NCI-H1436 treated with DMSO at 0.1 percent for 48 hours (cell line): ENCODE data around the gene CALCR.

Source experiments
- DNase-seq: peaks from one replicate; lab custom pipeline; 2025; lab: John Stamatoyannopoulos, UW

Gene CALCR

DNA sequence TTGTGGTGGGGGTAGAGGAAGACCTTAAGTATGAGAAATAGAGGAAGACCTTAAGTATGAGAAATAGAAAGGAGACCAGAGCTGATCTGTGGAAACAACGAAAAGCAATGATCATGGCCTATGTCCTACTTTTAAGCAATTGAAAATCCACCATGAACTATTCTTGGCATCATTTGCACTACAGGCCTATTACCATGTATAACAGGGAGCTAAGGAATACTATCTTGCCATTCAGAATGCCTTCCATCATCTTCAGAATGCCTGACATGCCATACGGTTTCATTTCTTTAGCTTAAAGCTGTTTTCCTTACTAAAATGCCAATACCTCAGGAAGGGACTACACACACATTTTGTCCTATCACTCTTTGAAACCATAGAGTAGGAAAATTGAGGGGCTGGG, 127.0 kb downstream of the CALCR start:
- no peak for DNase-seq

GRCh38 chr7:93442478-93443224, 131.9 kb downstream of the CALCR start:
- DNase-seq, result no peak

DNA sequence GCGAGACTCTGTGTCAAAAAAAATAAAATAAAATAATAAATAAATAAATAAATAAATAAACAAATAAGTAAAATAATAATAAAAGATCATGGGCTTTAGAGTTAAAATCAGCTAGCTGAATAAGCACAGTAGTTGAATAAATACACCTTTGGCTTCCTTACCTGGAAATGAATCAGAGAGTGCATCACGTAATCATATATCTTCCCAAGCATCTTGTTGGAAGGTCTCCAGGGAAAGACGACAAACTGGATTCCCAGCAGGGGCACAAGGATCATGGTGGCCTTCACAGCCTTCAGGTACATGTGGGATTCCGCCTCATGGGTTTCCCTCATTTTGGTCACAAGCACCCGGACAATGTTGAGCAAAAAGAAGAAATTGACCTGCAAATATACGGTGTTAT, 138.7 kb downstream of the CALCR start:
- no peak for DNase-seq

- no peak for DNase-seq
Observed at GRCh38 chr7:93432130-93432529, 142.4 kb downstream of the CALCR start.

- no peak for DNase-seq
Observed at GRCh38 chr7:93430917-93431588, 143.5 kb downstream of the CALCR start.

GRCh38 chr7:93429563-93429962, 145.0 kb downstream of the CALCR start:
- DNase-seq, result no peak

- no peak for DNase-seq
Observed at GRCh38 chr7:93427107-93427506, 147.4 kb downstream of the CALCR start.

- no peak for DNase-seq
Observed at GRCh38 chr7:93426155-93426696, 148.3 kb downstream of the CALCR start.

DNA sequence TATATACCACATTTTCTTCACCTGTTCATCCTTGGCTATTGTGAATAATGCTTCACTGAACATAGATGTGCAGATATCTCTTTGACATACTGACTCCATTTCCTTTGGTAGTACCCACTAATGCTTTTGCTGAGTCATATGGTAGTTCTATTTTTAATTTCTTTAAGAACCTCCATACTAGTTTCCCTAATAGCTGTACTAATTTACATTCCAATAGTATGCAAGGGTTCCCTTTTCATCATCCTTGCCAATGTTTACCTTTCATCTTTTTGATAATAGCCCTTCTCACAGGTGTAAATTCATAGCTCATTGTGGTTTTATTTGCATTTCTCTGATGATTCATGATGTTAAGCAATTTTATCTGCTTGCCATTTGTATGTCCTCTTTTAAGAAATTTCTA, 159.9 kb downstream of the CALCR start:
- no peak for DNase-seq

DNA sequence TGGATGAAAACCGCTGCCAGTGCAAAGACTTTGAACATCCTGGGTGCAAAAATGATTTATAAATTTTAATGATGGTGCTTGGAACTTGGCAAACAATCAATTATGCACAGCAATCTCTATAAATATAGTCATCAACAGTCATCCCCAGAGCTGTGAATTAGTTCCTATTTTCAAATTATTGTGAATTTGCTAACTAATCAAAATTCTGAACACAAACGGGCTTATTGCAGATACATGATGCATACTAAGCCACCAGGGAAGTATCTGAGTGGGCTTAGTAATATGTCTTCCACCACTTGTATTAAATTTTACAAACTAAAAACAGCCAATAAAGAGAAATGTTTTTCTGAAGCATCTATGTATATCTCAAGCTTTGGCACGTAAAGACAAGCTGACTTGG, 165.2 kb downstream of the CALCR start:
- DNase-seq, result no peak

- no peak for DNase-seq
Observed at GRCh38 chr7:93407239-93407638, 167.3 kb downstream of the CALCR start.

- no peak for DNase-seq
Observed at GRCh38 chr7:93402944-93403343, 171.6 kb downstream of the CALCR start.

- no peak for DNase-seq
Observed at GRCh38 chr7:93399642-93400041, 174.9 kb downstream of the CALCR start.

DNA sequence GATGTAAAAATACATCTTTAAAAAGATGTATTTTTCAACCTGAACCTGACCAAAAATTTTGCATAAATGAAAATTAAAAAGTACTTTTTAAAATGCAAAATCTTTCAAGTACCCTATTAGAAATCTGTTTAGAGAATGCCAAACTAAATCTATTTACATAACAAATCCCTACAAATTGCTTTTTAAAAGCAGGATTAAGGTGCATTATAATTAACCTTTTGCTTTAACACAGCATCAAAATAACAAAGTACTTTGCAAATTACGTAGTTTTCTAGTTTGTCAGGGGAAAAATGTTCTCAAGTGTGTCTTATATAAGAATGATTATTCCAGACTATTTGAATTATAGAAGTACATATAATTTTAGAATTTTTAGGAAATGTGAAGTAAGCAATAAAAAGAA, 181.5 kb downstream of the CALCR start:
- no peak for DNase-seq

DNA sequence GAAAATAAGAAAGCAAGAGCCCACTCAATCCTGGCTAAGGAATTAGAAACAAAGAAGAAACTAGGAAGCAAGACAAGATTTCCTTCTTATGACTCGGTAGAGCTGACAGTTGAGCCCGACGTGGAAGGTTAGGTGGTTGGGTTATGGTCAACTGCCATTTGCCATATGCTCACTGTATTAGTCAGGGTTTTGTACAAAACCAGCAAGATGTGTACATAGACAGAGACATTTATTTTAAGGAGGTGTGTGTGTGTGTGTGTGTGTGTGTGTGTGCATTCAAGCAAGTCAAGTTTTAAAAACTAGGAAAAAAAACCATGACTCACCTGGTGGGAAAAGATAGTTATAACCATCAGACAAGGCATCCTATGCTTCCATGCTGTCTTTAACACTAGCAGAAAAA, 183.9 kb downstream of the CALCR start:
- DNase-seq, result no peak

DNA sequence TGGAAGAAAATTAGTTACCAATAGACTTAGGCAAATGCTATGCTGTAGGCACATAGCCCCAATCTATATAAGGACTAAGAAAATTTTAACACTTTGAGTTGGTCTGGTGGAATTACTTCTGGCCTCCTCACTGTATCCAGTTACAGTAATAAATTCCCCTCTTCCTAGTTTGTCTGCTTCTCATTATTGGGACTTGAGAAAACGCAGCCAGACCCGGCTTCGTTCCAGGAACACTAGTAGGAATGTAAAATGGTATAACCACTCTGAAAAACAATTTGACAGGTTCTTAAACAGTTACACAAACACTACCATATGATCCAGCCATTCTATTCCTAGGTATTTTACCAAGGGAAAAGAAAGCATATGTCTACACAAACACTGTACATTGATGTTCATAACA, 192.2 kb downstream of the CALCR start:
- DNase-seq, result no peak

DNA sequence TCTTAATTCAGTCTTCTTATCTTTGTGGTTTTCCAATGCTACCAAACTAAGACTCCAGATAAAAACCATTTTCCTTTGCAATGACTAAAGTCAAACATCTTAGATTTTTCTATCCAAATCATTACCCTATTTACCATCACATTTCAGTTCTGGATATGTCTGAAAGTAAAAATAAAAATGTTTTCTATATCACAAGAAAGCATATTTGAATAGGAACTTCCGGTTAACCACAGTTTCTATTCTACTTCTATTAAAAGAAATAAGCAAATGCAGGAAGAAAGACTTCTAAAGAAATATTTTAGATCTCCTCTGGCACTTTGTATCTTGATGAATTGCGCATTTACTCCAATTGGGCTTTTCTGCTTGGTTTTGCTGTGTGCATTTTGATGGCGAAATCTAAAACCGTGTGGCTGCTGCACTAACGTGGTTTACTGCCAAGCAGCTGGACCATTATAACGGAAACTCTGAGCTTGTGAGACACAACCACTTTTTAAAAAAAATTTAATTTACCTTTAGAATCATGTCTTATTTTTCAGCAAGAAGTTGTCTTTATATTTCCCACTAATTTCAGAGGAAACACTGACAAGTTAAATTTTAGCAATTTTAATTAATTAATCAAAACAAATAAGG, 196.3 kb downstream of the CALCR start:
- no peak for DNase-seq

GRCh38 chr7:93375603-93376002, 198.9 kb downstream of the CALCR start:
- no peak for DNase-seq
